Measurements from ENCODE around the gene STK32C. TPM values are rescaled to one million over a fixed set of nuclear protein-coding genes. Genes with fewer than 3 reads are reported as not detected.

STK32C gene
- total and polyA plus RNA-seq, 7 donors, result 4.3 to 12.8 (median 8.4) TPM

DNA sequence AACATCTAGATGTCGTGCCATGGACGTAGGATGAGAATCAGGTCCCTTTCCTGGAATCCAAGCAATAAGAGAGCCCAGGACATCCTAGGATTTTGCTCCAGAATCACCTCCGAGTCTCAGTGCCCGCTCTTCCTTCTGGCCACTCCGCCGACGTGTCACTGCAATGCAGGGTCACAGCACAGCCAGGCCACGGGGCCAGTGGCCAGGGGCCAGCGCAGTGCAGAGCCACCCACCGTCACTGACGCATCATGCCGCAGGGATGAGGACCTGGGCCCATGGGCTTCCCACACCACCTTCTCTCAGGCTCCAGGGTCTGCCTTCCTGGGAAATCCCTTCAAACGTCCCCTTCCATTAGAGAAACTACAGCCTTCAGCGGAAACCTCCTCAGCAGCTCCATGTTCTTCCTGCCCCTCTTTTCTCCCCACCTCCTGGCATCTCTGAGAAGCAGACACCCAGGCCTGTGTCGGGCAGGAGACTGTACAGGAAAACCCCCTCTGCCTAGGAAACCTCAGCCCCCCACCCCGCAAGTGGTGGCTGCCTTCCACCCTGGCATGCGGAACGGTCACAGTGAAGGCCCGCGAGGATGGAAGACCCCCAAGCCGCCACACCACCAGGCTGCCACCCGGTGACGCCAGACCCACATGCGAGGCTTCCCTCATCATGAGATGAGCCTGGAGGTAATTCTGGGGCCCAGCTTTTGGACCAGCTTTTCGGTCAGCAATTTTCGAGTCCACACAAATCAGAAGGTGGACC lies 32.1 kb downstream of the STK32C start:
- H3K27ac ChIP-seq, result no peak overlapping the region
- H3K4me3 ChIP-seq, result no peak overlapping the region
- peaks cover 0 to 18% (median 15%) of the 10 kb centered on the region in 4 donors for H3K4me1 ChIP-seq
- no peaks in the 10 kb centered on the region for H3K9me3 ChIP-seq
- H3K27me3 ChIP-seq, result no peaks in the 10 kb centered on the region
- DNase-seq, result no peak
- WGBS, 2 donors, result 93 to 95% methylated on average over 26 of the region's 26 CpGs
- TF ChIP-seq POLR2A (IDR thresholded peaks at IDR 0.05), result no peak
- no peak for TF ChIP-seq POLR2AphosphoS5 (IDR thresholded peaks at IDR 0.05)
- no peak for TF ChIP-seq EP300 (IDR thresholded peaks at IDR 0.05)
- TF ChIP-seq, protein P1, sequence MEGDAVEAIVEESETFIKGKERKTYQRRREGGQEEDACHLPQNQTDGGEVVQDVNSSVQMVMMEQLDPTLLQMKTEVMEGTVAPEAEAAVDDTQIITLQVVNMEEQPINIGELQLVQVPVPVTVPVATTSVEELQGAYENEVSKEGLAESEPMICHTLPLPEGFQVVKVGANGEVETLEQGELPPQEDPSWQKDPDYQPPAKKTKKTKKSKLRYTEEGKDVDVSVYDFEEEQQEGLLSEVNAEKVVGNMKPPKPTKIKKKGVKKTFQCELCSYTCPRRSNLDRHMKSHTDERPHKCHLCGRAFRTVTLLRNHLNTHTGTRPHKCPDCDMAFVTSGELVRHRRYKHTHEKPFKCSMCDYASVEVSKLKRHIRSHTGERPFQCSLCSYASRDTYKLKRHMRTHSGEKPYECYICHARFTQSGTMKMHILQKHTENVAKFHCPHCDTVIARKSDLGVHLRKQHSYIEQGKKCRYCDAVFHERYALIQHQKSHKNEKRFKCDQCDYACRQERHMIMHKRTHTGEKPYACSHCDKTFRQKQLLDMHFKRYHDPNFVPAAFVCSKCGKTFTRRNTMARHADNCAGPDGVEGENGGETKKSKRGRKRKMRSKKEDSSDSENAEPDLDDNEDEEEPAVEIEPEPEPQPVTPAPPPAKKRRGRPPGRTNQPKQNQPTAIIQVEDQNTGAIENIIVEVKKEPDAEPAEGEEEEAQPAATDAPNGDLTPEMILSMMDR (IDR thresholded peaks at IDR 0.05), result no peak
- no peaks in the 10 kb centered on the region for H3K36me3 ChIP-seq
- intact Hi-C loops (cut with DNase I), result no loop called here

DNA sequence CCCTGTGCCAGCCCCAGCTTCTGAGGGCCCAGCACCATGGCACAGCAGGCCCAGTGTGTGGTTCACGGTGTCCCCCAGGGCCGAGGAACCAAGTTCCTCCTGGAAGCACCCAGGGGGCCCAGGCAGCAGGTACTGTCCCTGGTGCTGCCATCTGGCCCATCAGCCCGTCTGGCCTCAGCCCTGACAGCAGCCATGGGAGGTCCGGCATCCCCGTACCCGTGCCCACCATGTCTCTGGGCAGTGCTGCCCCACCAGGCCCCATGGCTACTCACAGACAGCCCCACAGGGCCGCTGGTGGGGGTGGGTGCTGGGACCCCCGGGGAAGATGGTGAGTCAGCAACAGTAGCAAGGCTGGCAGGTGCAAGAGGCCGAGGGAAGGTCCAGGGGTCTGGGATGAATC lies 32.8 kb downstream of the STK32C start:
- Histone ChIP-seq H3K27ac (no peak overlapping the region), H3K9me3 (no peaks in the 10 kb centered on the region), H3K4me3 (no peak overlapping the region), H3K27me3 (no peaks in the 10 kb centered on the region), H3K36me3 (no peaks in the 10 kb centered on the region), H3K4me1 (peaks cover 0 to 18% (median 15%) of the 10 kb centered on the region in 4 donors)
- 89 to 92% methylated on average over 9 of the region's 9 CpGs for WGBS, 2 donors
- no peak for TF ChIP-seq EP300 (IDR thresholded peaks at IDR 0.05)
- no peak for TF ChIP-seq POLR2AphosphoS5 (IDR thresholded peaks at IDR 0.05)
- no peak for TF ChIP-seq POLR2A (IDR thresholded peaks at IDR 0.05)
- TF ChIP-seq, protein P1 (IDR thresholded peaks at IDR 0.05), result no peak
- no peak for DNase-seq
- intact Hi-C loops (cut with DNase I), result loop anchor here (5.0 kb wide), 1 partner anchor 32 kb away; the partner anchor contains the start of gene STK32C

DNA sequence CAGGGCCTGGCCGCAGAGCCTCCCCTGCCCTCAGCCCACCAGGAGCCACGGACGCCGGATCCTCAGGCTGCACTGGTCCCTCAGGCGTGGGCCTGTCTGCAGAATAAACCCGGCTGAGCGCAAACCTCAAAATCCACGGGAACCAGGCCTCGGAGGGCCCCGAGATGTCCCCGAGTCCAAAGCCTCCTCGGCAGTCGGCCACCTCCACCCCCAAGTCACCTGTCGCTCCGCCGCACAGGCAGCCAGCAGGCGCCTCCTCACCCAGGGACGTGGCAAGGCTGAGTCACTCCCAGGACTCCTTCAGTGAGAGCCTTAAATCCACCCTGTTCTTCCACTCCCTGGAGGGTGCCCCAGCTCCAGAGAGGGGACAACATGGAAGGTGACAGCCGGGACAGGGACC lies 33.2 kb downstream of the STK32C start:
- Histone ChIP-seq H3K4me1 (peaks cover 0 to 18% (median 15%) of the 10 kb centered on the region in 4 donors), H3K36me3 (no peaks in the 10 kb centered on the region), H3K9me3 (no peaks in the 10 kb centered on the region), H3K27ac (no peak overlapping the region), H3K4me3 (no peak overlapping the region), H3K27me3 (no peaks in the 10 kb centered on the region)
- intact Hi-C loops (cut with DNase I), result loop anchor here (5.0 kb wide), 1 partner anchor 33 kb away; the partner anchor contains the start of gene STK32C
- TF ChIP-seq, protein P1 (IDR thresholded peaks at IDR 0.05), result no peak
- TF ChIP-seq POLR2A (IDR thresholded peaks at IDR 0.05), result no peak
- no peak for TF ChIP-seq POLR2AphosphoS5 (IDR thresholded peaks at IDR 0.05)
- TF ChIP-seq EP300 (IDR thresholded peaks at IDR 0.05), result no peak
- no peak for DNase-seq
- 94 to 96% methylated on average over 19 of the region's 19 CpGs for WGBS, 2 donors

DNA sequence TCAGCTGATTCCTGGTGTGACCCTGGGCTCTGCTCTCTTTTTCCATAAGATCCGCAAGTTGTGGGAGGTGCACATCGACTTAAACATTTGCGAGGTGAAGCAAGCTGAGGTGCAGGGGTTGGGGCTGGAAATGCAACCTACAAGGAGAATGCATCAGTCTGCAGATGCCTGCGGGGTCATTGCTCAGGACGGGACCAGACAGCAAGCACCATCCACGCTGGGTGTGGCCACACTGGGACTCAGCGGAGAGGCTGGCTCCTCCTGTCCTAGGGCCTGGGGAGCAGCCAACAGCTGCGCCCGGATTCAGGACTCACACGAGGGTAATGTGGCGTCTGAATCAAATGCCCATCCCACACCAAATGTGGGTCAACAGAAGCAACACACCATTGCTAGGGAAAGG lies 33.8 kb downstream of the STK32C start:
- peaks cover 0 to 18% (median 15%) of the 10 kb centered on the region in 4 donors for H3K4me1 ChIP-seq
- 83 to 91% methylated on average over 11 of the region's 11 CpGs for WGBS, 2 donors
- no peaks in the 10 kb centered on the region for H3K9me3 ChIP-seq
- no peak for TF ChIP-seq POLR2AphosphoS5 (IDR thresholded peaks at IDR 0.05)
- TF ChIP-seq, protein P1 (IDR thresholded peaks at IDR 0.05), result no peak
- H3K4me3 ChIP-seq, result no peak overlapping the region
- H3K27ac ChIP-seq, result no peak overlapping the region
- no peaks in the 10 kb centered on the region for H3K36me3 ChIP-seq
- DNase-seq, result no peak
- no peaks in the 10 kb centered on the region for H3K27me3 ChIP-seq
- intact Hi-C loops (cut with DNase I), result loop anchor here (5.0 kb wide), 1 partner anchor 33 kb away; the partner anchor contains the start of gene STK32C
